H1 (cell line): ENCODE results near the gene STX4. TPM values are rescaled to one million over a fixed set of nuclear protein-coding genes. Genes with fewer than 3 reads are reported as not detected.

ENCODE experiments used
- CTCF ChIA-PET: fragments of 300-600 bp; sonication (Branson Sonifier 250); formaldehyde crosslinking; loops from one replicate; lab custom pipeline; 2021; ENCODE audit not compliant: partially characterized antibody; lab: Charles Lee
- POLR2A ChIA-PET: fragments of 300-600 bp; sonication (Branson Sonifier 250); formaldehyde crosslinking; loops from one replicate; lab custom pipeline; 2021; ENCODE audit warnings: inconsistent platforms; ENCODE audit not compliant: partially characterized antibody; lab: Charles Lee
- DNase-seq, 2 experiments: peaks; one replicate each; pipeline versions ENCODE4 v3.0.0 to v3.0.0-alpha.2; 2010 to 2022; ENCODE audit warnings: low spot score in 2 of 2, low read depth in 1 of 2, mixed read lengths in 1 of 2
- FAIRE-seq: peaks from 2 replicates; lab custom pipeline; 2011; peaks lifted over from hg19 to GRCh38; lab: Jason Lieb, UNC
- H2AFZ ChIP-seq: 2 replicates; pipeline ENCODE4 v1.8.1; 2012; ENCODE audit warnings: low read length, inconsistent platforms
- H2AK5ac ChIP-seq: 2 replicates; pipeline ENCODE4 v1.6.1; 2013; ENCODE audit warnings: low read depth, low read length
- H2BK120ac ChIP-seq: replicated peaks from 2 replicates; pipeline ENCODE3; 2013; ENCODE audit warnings: low read depth, low read length, inconsistent platforms
- H2BK12ac ChIP-seq: 2 replicates; pipeline ENCODE4 v1.6.1; 2013; ENCODE audit warnings: low read depth, low read length
- H2BK15ac ChIP-seq: 2 replicates; pipeline ENCODE4 v1.6.1; 2013; ENCODE audit warnings: low read length
- H2BK20ac ChIP-seq: 2 replicates; pipeline ENCODE4 v1.6.1; 2013; ENCODE audit warnings: low read length
- H2BK5ac ChIP-seq: 2 replicates; pipeline ENCODE4 v1.6.1; 2013; ENCODE audit warnings: low read depth, low read length
- H3K14ac ChIP-seq: 2 replicates; pipeline ENCODE4 v1.6.1; 2013; ENCODE audit warnings: inconsistent platforms; ENCODE audit not compliant: insufficient read length
- H3K18ac ChIP-seq: 2 replicates; pipeline ENCODE4 v1.6.1; 2013; ENCODE audit warnings: low read length; ENCODE audit errors: extremely low read depth
- H3K23ac ChIP-seq: 2 replicates; pipeline ENCODE4 v1.6.1; 2013; ENCODE audit warnings: inconsistent platforms; ENCODE audit not compliant: insufficient read length
- H3K23me2 ChIP-seq: 2 replicates; pipeline ENCODE4 v1.6.1; 2013; ENCODE audit warnings: low read depth, low read length
- H3K27ac ChIP-seq: 2 replicates; pipeline ENCODE4 v1.6.1; 2011; ENCODE audit warnings: low read depth, low read length, inconsistent platforms
- H3K27me3 ChIP-seq, 4 experiments: replicated peaks in 1 of 4; 1 replicate in 1 of 4; 2 replicates in 3 of 4; pipeline versions ENCODE4 v1.6.1 to v1.8.1; 2011 to 2013; ENCODE audit warnings: low read length in 3 of 4, mild to moderate bottlenecking in 3 of 4, inconsistent platforms in 2 of 4, mixed read lengths in 2 of 4, moderate library complexity in 1 of 4; ENCODE audit not compliant: control insufficient read depth in 3 of 4, insufficient read depth in 3 of 4; ENCODE audit errors: extremely low read depth in 1 of 4
- H3K36me3 ChIP-seq, 4 experiments: 2 replicates each; pipeline versions ENCODE4 v1.6.1 to v1.8.1; 2011 to 2013; ENCODE audit warnings: mild to moderate bottlenecking in 4 of 4, low read length in 3 of 4, moderate library complexity in 2 of 4, control low read depth in 1 of 4, inconsistent platforms in 1 of 4; ENCODE audit not compliant: insufficient read depth in 4 of 4, control insufficient read depth in 2 of 4
- H3K4ac ChIP-seq: replicated peaks from 2 replicates; pipeline ENCODE3; 2013; ENCODE audit warnings: low read length, low read depth, mixed read lengths, inconsistent platforms; ENCODE audit not compliant: insufficient read length
- H3K4me1 ChIP-seq, 4 experiments: replicated peaks in 1 of 4; 1 replicate in 1 of 4; 2 replicates in 3 of 4; pipeline versions ENCODE4 v1.6.1 to v1.8.1; 2011 to 2013; ENCODE audit warnings: low read length in 3 of 4, inconsistent platforms in 2 of 4, mixed read lengths in 1 of 4; ENCODE audit not compliant: insufficient read depth in 4 of 4, control insufficient read depth in 3 of 4
- H3K4me2 ChIP-seq, 2 experiments: 2 replicates each; pipeline versions ENCODE4 v1.6.1 to v1.8.1; 2011 to 2013; ENCODE audit warnings: low read depth in 2 of 2, low read length in 2 of 2, control low read depth in 1 of 2, inconsistent platforms in 1 of 2, mild to moderate bottlenecking in 1 of 2; ENCODE audit not compliant: insufficient read depth in 1 of 2
- H3K4me3 ChIP-seq, 4 experiments: fragments of 200-600, 300-600 bp in 1 of 4; sonication (generic), shearing (Covaris generic), sonication (Bioruptor Twin) in 1 of 4; 2 replicates each; pipeline versions ENCODE4 v1.5.1 to v1.8.1; 2011 to 2016; ENCODE audit warnings: low read length in 4 of 4, low read depth in 3 of 4, control low read depth in 2 of 4, inconsistent platforms in 2 of 4, mild to moderate bottlenecking in 2 of 4, mixed read lengths in 1 of 4, moderate library complexity in 1 of 4; ENCODE audit not compliant: insufficient read depth in 2 of 4; ENCODE audit errors: extremely low read depth in 1 of 4
- H3K56ac ChIP-seq: replicated peaks from 2 replicates; pipeline ENCODE3; 2013; ENCODE audit warnings: low read depth, mild to moderate bottlenecking, mixed read lengths, low read length, inconsistent platforms; ENCODE audit not compliant: insufficient read length
- H3K79me1 ChIP-seq: 2 replicates; pipeline ENCODE4 v1.6.1; 2013; ENCODE audit warnings: low read depth, low read length, control low read depth
- H3K79me2 ChIP-seq, 2 experiments: 2 replicates each; pipeline versions ENCODE4 v1.6.1 to v1.8.1; 2012 to 2013; ENCODE audit warnings: low read length in 2 of 2, mild to moderate bottlenecking in 2 of 2, inconsistent platforms in 1 of 2; ENCODE audit not compliant: insufficient read depth in 2 of 2, control insufficient read depth in 1 of 2
- H3K9ac ChIP-seq, 4 experiments: replicated peaks in 1 of 4; 1 replicate in 1 of 4; 2 replicates in 3 of 4; pipeline versions ENCODE4 v1.6.1 to v1.8.1; 2011 to 2013; ENCODE audit warnings: low read depth in 3 of 4, low read length in 3 of 4, control low read depth in 2 of 4, mild to moderate bottlenecking in 2 of 4, moderate library complexity in 2 of 4, inconsistent platforms in 1 of 4; ENCODE audit errors: extremely low read depth in 1 of 4
- H3K9me3 ChIP-seq, 2 experiments: 2 replicates each; pipeline versions ENCODE4 v1.6.1 to v1.8.1; 2012 to 2013; ENCODE audit warnings: mild to moderate bottlenecking in 2 of 2, moderate library complexity in 2 of 2, control low read depth in 1 of 2, inconsistent platforms in 1 of 2, low read depth in 1 of 2, low read length in 1 of 2, mixed read lengths in 1 of 2; ENCODE audit not compliant: insufficient read depth in 2 of 2
- H4K20me1 ChIP-seq, 2 experiments: replicated peaks in 1 of 2; 2 replicates each; pipeline versions ENCODE3 to v1.8.1; 2011 to 2013; ENCODE audit warnings: inconsistent platforms in 2 of 2, low read length in 2 of 2, mild to moderate bottlenecking in 1 of 2; ENCODE audit not compliant: insufficient read depth in 2 of 2, control insufficient read depth in 1 of 2
- H4K5ac ChIP-seq: 2 replicates; pipeline ENCODE4 v1.6.1; 2013; ENCODE audit warnings: low read length, low read depth, mixed read lengths, inconsistent platforms; ENCODE audit not compliant: insufficient read length
- H4K8ac ChIP-seq: 2 replicates; pipeline ENCODE4 v1.8.0; 2013; ENCODE audit warnings: mild to moderate bottlenecking, moderate library complexity, low read length, inconsistent platforms; ENCODE audit not compliant: insufficient read depth; ENCODE audit errors: extremely low read depth
- H4K91ac ChIP-seq: replicated peaks from 2 replicates; pipeline ENCODE3; 2013; ENCODE audit warnings: low read length, mixed read lengths, inconsistent platforms; ENCODE audit not compliant: insufficient read length
- BCL11A ChIP-seq, 2 experiments: IDR thresholded peaks; one replicate each; pipeline ENCODE4 v1.6.1; 2011; ENCODE audit warnings: low read depth in 2 of 2, low read length in 2 of 2, mild to moderate bottlenecking in 2 of 2
- KDM4A ChIP-seq: IDR thresholded peaks from one replicate; pipeline ENCODE4 v1.7.1; 2012; ENCODE audit warnings: low read depth, mild to moderate bottlenecking, moderate library complexity, low read length, inconsistent platforms; ENCODE audit not compliant: severe bottlenecking
- MAX ChIP-seq: IDR thresholded peaks from 2 replicates; pipeline ENCODE4 v1.6.1; 2012; ENCODE audit warnings: inconsistent platforms
- NANOG ChIP-seq: IDR thresholded peaks from 2 replicates; pipeline ENCODE4 v1.6.1; 2011; ENCODE audit warnings: low read length, low read depth, mild to moderate bottlenecking, inconsistent platforms; ENCODE audit not compliant: insufficient read depth, poor library complexity, severe bottlenecking
- POLR2A ChIP-seq, 2 experiments: IDR thresholded peaks; 1 replicate in 1 of 2; 2 replicates in 1 of 2; pipeline ENCODE4 v1.6.1; 2011; ENCODE audit warnings: low read depth in 2 of 2, low read length in 2 of 2, mild to moderate bottlenecking in 2 of 2; ENCODE audit errors: control extremely low read depth in 1 of 2
- SUZ12 ChIP-seq: fragments of 200-600 bp; sonication (generic); IDR thresholded peaks from 2 replicates; pipeline ENCODE4 v1.6.1; 2012; ENCODE audit warnings: mild to moderate bottlenecking, inconsistent platforms, low read length, moderate library complexity, mixed read lengths
- TAF1 ChIP-seq: IDR thresholded peaks from 2 replicates; pipeline ENCODE4 v1.6.1; 2011; ENCODE audit warnings: mild to moderate bottlenecking, low read depth, low read length
- WGBS, 2 experiments: shearing (Covaris generic) in 1 of 2; methylation state at CpG; one replicate each; pipeline versions ENCODE4 v1.1.6 to v1.1.7; 2013 to 2015; ENCODE audit warnings: low lambda C conversion rate in 2 of 2, mixed read lengths in 2 of 2, inconsistent platforms in 1 of 2, low coverage in 1 of 2, missing lambda C conversion rate in 1 of 2; ENCODE audit not compliant: insufficient replicate concordance in 2 of 2, insufficient coverage in 1 of 2, insufficient read length in 1 of 2; ENCODE audit errors: extremely low coverage in 1 of 2, missing lambda C conversion rate in 1 of 2; 5-methylcytosine and 5-hydroxymethylcytosine counted together
- polyA plus RNA-seq, 7 experiments: library from polyadenylated mRNA; depleted of rRNA in 3 of 7; stranded (reverse) in 5 of 7; unstranded in 2 of 7; fragments of >200 nt in 5 of 7; fragments of 200-250 nt in 2 of 7; gene quantifications; 1 replicate in 5 of 7; 2 replicates in 1 of 7; 4 replicates in 1 of 7; pipeline versions ENCODE4 v1.2.1 to v1.2.3, GENCODE V29; 2011 to 2013; ENCODE audit warnings: missing spikeins in 2 of 7, mixed read lengths in 2 of 7
- total RNA-seq: library from RNA; stranded (reverse); fragmentation: NEBNext Ultra II Directional; extraction: Animal tissue kit (Norgen Biotek cat#: 25700); gene quantifications from 2 replicates; pipeline ENCODE4 v1.2.1, GENCODE V29; 2021

The STX4 gene
- total and polyA plus RNA-seq, 2 of the 8 experiments (the other 6 are each of a cell fraction or from before 2014, with no cell fraction given): 25.8 to 32.3 TPM

- TF ChIP-seq POLR2A (IDR thresholded peaks at IDR 0.05; ENCODE audit: control extremely low read depth in 1 of 2, low read depth in 2 of 2, low read length in 2 of 2) (no peak), TAF1 (no peak), NANOG (no peak), SUZ12 (no peak), MAX (no peak), BCL11A (IDR thresholded peaks at IDR 0.05; ENCODE audit: low read depth in 2 of 2, low read length in 2 of 2) (no peak), KDM4A (no peak)
- Histone ChIP-seq H3K4me2 (no peak overlapping the region), H3K27me3 (no peaks in the 10 kb centered on the region; a peak in 1 of 7 replicates), H3K56ac (no peak overlapping the region), H4K5ac (no peak overlapping the region), H3K9me3 (no peaks in the 10 kb centered on the region), H2BK20ac (no peak overlapping the region), H3K9ac (no peak overlapping the region), H3K36me3 (no peaks in the 10 kb centered on the region), H2BK12ac (no peak overlapping the region), H3K23ac (no peak overlapping the region), H2AK5ac (no peak overlapping the region), H3K14ac (no peak overlapping the region), H2BK5ac (no peak overlapping the region), H3K79me2 (no peaks in the 10 kb centered on the region), H3K4me3 (no peak overlapping the region), H3K27ac (no peak overlapping the region), H3K23me2 (peaks cover 12% of the 10 kb centered on the region), H4K91ac (no peak overlapping the region), H2BK120ac (no peak overlapping the region), H2AFZ (no peak overlapping the region), H4K20me1 (no peaks in the 10 kb centered on the region), H3K79me1 (0 out of 2 replicates have a peak, but pooled peaks cover 4% of the 10 kb centered on the region), H4K8ac (no peak overlapping the region), H3K4ac (peak overlapping the region; percentile 48), H3K18ac (no peak overlapping the region), H3K4me1 (peaks cover 0 to 15% (median 10%) of the 10 kb centered on the region in 4 experiments; a peak in 6 of 7 replicates), H2BK15ac (peak overlapping the region; percentile 31; the same call in 1 of the 2 replicates)
- no peak for FAIRE-seq
- DNase-seq: no peak
- POLR2A ChIA-PET: interaction anchor here (0.5 to 1.3 kb wide), 3 partner anchors 11 to 43 kb away, joined by 3 to 4 read pairs (median 3); no protein-coding TSS in a partner anchor
- CTCF ChIA-PET: interaction anchor here (0.7 to 1.7 kb wide), 9 partner anchors 8 to 104 kb away, joined by 3 to 27 read pairs (median 4); partner anchors contain the start of gene HSD3B7
- WGBS, 2 experiments: 88% methylated on average over 6 of the region's 6 CpGs; no CpG with 5 or more reads in 1 of the 2 experiments
These were observed 34.3 kb upstream of the STX4 start for GRCh38 chr16:30998852-30999761.
